ENCODE measurements around the gene WDR62. TPM values are rescaled to one million over a fixed set of nuclear protein-coding genes. Genes with fewer than 3 reads are reported as not detected.

Gene WDR62
- 2.3 and 4.8 TPM in 2 replicates for total RNA-seq

GRCh38 chr19:36054733-36055686 lies at the start of gene WDR62:
Gene WDR62 (plus strand): TSS chr19:36054897. CDS start chr19:36054972, 75 bp downstream.
- DNase-seq (ENCODE audit: extremely low read depth, low read depth, low spot score), result peak; percentile 68

GRCh38 chr19:36006955-36007354 lies 47.7 kb upstream of the WDR62 start:
- DNase-seq (ENCODE audit: extremely low read depth, low read depth, low spot score), result no peak

GRCh38 chr19:36008336-36008978 lies 46.2 kb upstream of the WDR62 start, which contains the start of gene SYNE4:
Gene SYNE4 (minus strand): TSS chr19:36008813. CDS start chr19:36008681, 132 bp downstream.
- no peak for DNase-seq (ENCODE audit: extremely low read depth, low read depth, low spot score)

GRCh38 chr19:36009220-36009619 lies 45.5 kb upstream of the WDR62 start:
- DNase-seq (ENCODE audit: extremely low read depth, low read depth, low spot score), result no peak

- DNase-seq (ENCODE audit: extremely low read depth, low read depth, low spot score), result no peak
These were observed 44.9 kb upstream of the WDR62 start for GRCh38 chr19:36009633-36010379.

- DNase-seq (ENCODE audit: extremely low read depth, low read depth, low spot score), result no peak
These were observed 44.3 kb upstream of the WDR62 start for GRCh38 chr19:36010402-36010801.

GRCh38 chr19:36013280-36014011 lies 41.3 kb upstream of the WDR62 start:
- no peak for DNase-seq (ENCODE audit: extremely low read depth, low read depth, low spot score)

GRCh38 chr19:36014012-36014924 lies 40.4 kb upstream of the WDR62 start, which contains the start of gene ALKBH6:
Gene ALKBH6 (minus strand): TSS chr19:36014213. CDS start chr19:36013397, 816 bp downstream.
- peak; percentile 74 for DNase-seq (ENCODE audit: extremely low read depth, low read depth, low spot score)

GRCh38 chr19:36019061-36019670 lies 35.5 kb upstream of the WDR62 start:
- DNase-seq (ENCODE audit: extremely low read depth, low read depth, low spot score), result no peak

GRCh38 chr19:36023432-36023831 lies 31.3 kb upstream of the WDR62 start:
- DNase-seq (ENCODE audit: extremely low read depth, low read depth, low spot score), result no peak

GRCh38 chr19:36025541-36025940 lies 29.2 kb upstream of the WDR62 start:
- DNase-seq (ENCODE audit: extremely low read depth, low read depth, low spot score), result no peak

GRCh38 chr19:36026091-36026876 lies 28.4 kb upstream of the WDR62 start:
- DNase-seq (ENCODE audit: extremely low read depth, low read depth, low spot score), result no peak

GRCh38 chr19:36027696-36028095 lies 27.0 kb upstream of the WDR62 start:
- no peak for DNase-seq (ENCODE audit: extremely low read depth, low read depth, low spot score)

- DNase-seq (ENCODE audit: extremely low read depth, low read depth, low spot score), result no peak
These were observed 26.2 kb upstream of the WDR62 start for GRCh38 chr19:36028313-36029041.

GRCh38 chr19:36030264-36031148 lies 24.2 kb upstream of the WDR62 start:
- DNase-seq (ENCODE audit: extremely low read depth, low read depth, low spot score), result no peak

GRCh38 chr19:36031308-36031707 lies 23.4 kb upstream of the WDR62 start:
- no peak for DNase-seq (ENCODE audit: extremely low read depth, low read depth, low spot score)

All from glomerular endothelial cell (primary cell).